RWPE2 (cell line): ENCODE measurements around the gene ARID3B.

Experiments used
- ATAC-seq: fragments of 200-7000 bp; cut with Tn5 transposase; 3 replicates; pipeline ENCODE4 v1.9.1; 2021; ENCODE audit warnings: low read depth
- DNase-seq: peaks from one replicate; pipeline ENCODE4 v3.0.0-alpha.2; 2020; ENCODE audit warnings: low spot score
- H3K27ac ChIP-seq: fragments of 450-650 bp; 2 replicates; pipeline ENCODE4 v1.5.1; 2017; ENCODE audit warnings: mild to moderate bottlenecking; ENCODE audit not compliant: poor library complexity, severe bottlenecking
- H3K27me3 ChIP-seq: fragments of 250-450 bp; sonication (Bioruptor Pico); 2 replicates; pipeline ENCODE4 v1.5.1; 2021; ENCODE audit warnings: mild to moderate bottlenecking, moderate library complexity; ENCODE audit not compliant: insufficient read depth, poor library complexity, severe bottlenecking
- H3K36me3 ChIP-seq: fragments of 250-450 bp; sonication (Bioruptor Pico); 2 replicates; pipeline ENCODE4 v1.5.1; 2020; ENCODE audit warnings: low read depth, mild to moderate bottlenecking, moderate library complexity
- H3K4me1 ChIP-seq: fragments of 250-450 bp; sonication (Bioruptor Pico); 2 replicates; pipeline ENCODE4 v1.5.1; 2021; ENCODE audit warnings: mild to moderate bottlenecking, moderate library complexity; ENCODE audit not compliant: insufficient read depth, poor library complexity, severe bottlenecking
- H3K4me3 ChIP-seq: fragments of 250-450 bp; sonication (Bioruptor Pico); 2 replicates; pipeline ENCODE4 v1.5.1; 2021; ENCODE audit warnings: mild to moderate bottlenecking, moderate library complexity; ENCODE audit not compliant: severe bottlenecking
- H3K9me3 ChIP-seq: fragments of 250-450 bp; sonication (Bioruptor Pico); 2 replicates; pipeline ENCODE4 v1.5.1; 2021; ENCODE audit warnings: mild to moderate bottlenecking, moderate library complexity; ENCODE audit not compliant: severe bottlenecking
- TF ChIP-seq, protein P1 (sequence below): fragments of 450-650 bp; IDR thresholded peaks from one replicate; pipeline ENCODE4 v1.5.1; 2017; ENCODE audit warnings: mild to moderate bottlenecking, moderate library complexity; ENCODE audit not compliant: poor library complexity, severe bottlenecking

ARID3B gene

DNA sequence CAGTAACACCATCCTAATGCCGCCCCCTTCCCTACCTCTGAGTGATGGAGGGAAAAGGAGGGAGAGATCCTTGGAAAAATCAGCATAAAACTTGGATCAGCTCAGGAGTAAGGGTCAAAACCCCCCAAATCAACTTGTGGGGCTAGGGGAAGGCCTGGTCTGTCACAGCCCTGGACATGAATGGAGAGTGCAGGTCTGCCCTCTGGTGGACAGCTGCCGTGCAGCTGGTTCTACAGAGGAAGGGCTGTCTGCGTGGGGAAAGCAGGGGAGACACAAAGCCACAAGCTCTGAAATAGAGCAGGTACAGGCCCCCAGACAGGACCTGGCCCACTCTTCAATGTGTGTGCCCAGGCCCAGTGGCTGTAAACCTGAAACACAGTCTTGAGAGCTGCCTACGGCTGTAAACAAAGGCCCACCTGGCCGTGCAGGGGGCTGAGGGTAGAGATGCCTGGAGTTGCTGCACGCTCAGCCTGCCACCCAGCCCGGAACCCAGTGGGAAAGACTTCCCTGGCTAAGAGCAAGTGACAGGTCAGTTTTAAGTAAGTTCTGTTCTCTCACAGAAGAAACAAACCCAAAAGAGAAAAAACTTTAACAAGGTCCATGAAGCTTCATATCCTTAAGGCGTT lies 91.0 kb downstream of the ARID3B start:
- no peaks in the 10 kb centered on the region for H3K27me3 ChIP-seq
- peaks cover 72% of the 10 kb centered on the region for H3K36me3 ChIP-seq
- no peaks in the 10 kb centered on the region for H3K4me1 ChIP-seq
- no peak overlapping the region for H3K27ac ChIP-seq
- no peaks in the 10 kb centered on the region for H3K9me3 ChIP-seq
- ATAC-seq (peak; percentile 63), DNase-seq (peak; percentile 70)
- TF ChIP-seq, protein P1, sequence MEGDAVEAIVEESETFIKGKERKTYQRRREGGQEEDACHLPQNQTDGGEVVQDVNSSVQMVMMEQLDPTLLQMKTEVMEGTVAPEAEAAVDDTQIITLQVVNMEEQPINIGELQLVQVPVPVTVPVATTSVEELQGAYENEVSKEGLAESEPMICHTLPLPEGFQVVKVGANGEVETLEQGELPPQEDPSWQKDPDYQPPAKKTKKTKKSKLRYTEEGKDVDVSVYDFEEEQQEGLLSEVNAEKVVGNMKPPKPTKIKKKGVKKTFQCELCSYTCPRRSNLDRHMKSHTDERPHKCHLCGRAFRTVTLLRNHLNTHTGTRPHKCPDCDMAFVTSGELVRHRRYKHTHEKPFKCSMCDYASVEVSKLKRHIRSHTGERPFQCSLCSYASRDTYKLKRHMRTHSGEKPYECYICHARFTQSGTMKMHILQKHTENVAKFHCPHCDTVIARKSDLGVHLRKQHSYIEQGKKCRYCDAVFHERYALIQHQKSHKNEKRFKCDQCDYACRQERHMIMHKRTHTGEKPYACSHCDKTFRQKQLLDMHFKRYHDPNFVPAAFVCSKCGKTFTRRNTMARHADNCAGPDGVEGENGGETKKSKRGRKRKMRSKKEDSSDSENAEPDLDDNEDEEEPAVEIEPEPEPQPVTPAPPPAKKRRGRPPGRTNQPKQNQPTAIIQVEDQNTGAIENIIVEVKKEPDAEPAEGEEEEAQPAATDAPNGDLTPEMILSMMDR: peak; percentile 99
- no peak overlapping the region for H3K4me3 ChIP-seq

DNA sequence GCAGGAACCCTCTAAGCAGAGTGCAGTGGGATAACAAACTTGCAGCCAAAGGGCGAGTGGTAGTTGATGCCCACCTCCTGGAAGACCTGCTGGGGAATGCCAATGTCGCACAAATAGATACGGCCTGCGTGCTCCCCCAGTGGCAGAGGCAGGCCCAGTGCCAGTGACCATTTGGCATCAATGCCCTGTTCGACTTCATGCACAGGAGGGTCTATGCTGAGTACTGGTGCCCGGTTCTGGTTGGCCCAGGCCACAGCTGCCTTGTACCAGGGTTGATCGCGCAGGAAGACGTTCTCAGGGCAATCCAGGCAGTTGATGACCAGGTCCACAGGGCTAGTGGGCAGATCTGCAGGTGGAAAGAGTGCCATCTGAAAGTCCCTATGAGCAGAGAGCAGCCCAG lies 91.6 kb downstream of the ARID3B start:
- peaks cover 67% of the 10 kb centered on the region for H3K36me3 ChIP-seq
- H3K27ac ChIP-seq: no peak overlapping the region
- ATAC-seq (no peak), DNase-seq (peak; percentile 68)
- H3K4me1 ChIP-seq: no peaks in the 10 kb centered on the region
- no peak overlapping the region for H3K4me3 ChIP-seq
- TF ChIP-seq, protein P1: no peak
- no peaks in the 10 kb centered on the region for H3K27me3 ChIP-seq
- H3K9me3 ChIP-seq: no peaks in the 10 kb centered on the region

DNA sequence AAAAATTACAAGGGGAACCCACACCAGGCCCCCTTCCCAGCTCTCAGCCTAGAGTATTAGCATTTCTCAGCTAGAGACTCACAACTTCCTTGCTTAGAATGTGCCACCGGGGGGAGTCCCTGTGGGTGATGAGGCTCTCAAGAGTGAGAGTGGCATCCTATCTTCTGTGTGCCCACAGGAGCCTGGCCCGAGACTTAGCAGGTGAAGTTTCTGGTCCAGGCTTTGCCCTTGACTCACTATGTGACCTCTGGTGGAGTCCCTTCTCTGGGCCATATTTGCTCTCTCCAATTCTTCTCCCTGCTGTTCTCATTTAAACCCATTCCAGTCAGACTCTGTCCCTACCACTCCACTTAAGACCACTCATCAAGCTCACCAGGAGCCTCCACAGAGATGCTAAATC lies 92.8 kb downstream of the ARID3B start:
- TF ChIP-seq, protein P1: no peak

DNA sequence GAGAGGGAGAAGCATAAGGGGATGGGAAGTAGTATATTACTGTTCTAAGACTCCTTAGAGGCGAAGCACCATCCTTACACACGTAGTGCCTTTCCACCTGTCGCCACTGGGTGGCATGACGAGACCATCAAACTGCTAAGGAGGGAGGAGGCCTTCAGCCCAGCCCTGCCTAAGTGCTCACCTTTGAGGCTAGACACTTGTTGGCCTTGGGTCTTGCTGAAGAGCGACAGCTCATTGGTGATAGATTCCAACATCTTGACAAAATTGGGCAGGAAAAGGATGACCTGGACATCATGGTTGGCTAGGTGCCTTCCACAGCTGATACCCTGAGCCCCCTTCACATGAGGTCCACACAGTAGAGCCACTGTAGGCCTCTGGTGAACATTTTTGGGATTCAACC lies 94.2 kb downstream of the ARID3B start:
- no peaks in the 10 kb centered on the region for H3K9me3 ChIP-seq
- peak; percentile 70 for ATAC-seq
- H3K27me3 ChIP-seq: no peaks in the 10 kb centered on the region
- TF ChIP-seq, protein P1: peak; percentile 98
- H3K4me1 ChIP-seq: no peaks in the 10 kb centered on the region
- no peak overlapping the region for H3K27ac ChIP-seq
- no peak overlapping the region for H3K4me3 ChIP-seq
- H3K36me3 ChIP-seq: peaks cover 54% of the 10 kb centered on the region
- DNase-seq: peak; percentile 73

More for the DNA sequence above, 92.8 kb downstream of the ARID3B start:
- ATAC-seq: no peak
- DNase-seq: no peak
- Histone ChIP-seq H3K4me3 (no peak overlapping the region), H3K27ac (no peak overlapping the region), H3K9me3 (no peaks in the 10 kb centered on the region), H3K4me1 (no peaks in the 10 kb centered on the region), H3K27me3 (no peaks in the 10 kb centered on the region), H3K36me3 (peaks cover 60% of the 10 kb centered on the region)

DNA sequence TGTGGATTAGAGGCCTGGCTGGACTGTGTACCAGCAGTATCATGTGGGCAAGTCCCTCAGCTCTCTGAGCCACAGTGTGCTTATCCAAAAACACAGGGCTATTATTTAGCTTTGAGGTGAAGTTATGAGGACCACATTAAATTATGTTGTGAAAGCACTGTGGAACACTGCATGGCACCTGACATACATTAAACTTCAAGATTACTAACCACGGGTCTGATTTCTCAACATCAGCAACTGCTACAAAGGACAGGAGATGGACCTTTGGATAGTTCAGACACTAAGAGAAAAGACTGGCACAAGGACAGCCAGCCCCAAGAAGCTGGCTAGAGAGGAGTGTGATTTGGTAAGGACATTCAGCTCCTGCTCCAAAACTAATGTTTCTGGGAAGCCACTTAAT lies 96.0 kb downstream of the ARID3B start:
- no peaks in the 10 kb centered on the region for H3K9me3 ChIP-seq
- H3K4me1 ChIP-seq: no peaks in the 10 kb centered on the region
- ATAC-seq (no peak), DNase-seq (no peak)
- no peak overlapping the region for H3K4me3 ChIP-seq
- no peaks in the 10 kb centered on the region for H3K27me3 ChIP-seq
- TF ChIP-seq, protein P1: no peak
- H3K27ac ChIP-seq: no peak overlapping the region
- H3K36me3 ChIP-seq: peaks cover 41% of the 10 kb centered on the region
